ENCODE results near the gene RMP24.
A peak's percentile ranks its signal among the peaks of the same experiment; 100 is the strongest.

The RMP24 gene

DNA sequence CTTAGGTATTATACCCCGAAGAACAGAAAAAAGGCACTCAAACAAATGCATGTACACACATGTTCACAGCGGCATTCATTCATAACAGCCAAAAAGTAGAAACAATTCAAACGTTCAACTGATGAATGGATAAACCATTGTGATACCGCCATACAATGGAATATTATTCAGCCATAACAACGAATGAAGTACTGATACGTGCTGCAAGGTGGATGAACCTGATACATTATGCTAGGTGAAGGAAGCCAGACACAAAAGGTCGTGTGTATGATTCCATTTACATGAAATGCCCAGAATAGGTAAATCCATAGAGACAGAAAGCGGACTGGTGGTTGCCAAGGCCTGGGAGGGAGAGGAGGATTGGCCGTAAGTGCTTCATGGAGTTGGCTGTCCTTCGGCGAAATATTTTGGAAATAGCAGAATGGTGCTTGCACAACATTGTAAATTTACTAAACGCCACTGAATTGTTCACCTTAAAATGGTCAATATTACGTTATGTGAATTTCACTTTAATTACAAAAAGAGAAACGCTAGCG, 750 bp upstream of the RMP24 start (continued):
- TF ChIP-seq FOXM1 (CRISPR knock-in tag; IDR thresholded peaks at IDR 0.05) (no peak), CREB1 (IDR thresholded peaks at IDR 0.05) (no peak), CREB1 (CRISPR knock-in tag; IDR thresholded peaks at IDR 0.05) (no peak; the same call in 1 of the 2 replicates), E2F2 (CRISPR knock-in tag; IDR thresholded peaks at IDR 0.05; ENCODE audit: borderline replicate concordance) (no peak; the same call in 1 of the 2 replicates), MTF1 (CRISPR knock-in tag; IDR thresholded peaks at IDR 0.05) (no peak), NKX3-1 (CRISPR knock-in tag; IDR thresholded peaks at IDR 0.05) (no peak), ARID3A (IDR thresholded peaks at IDR 0.05; ENCODE audit: low read depth, low read length) (no peak), ZNF674 (CRISPR knock-in tag; IDR thresholded peaks at IDR 0.05; ENCODE audit: low read depth) (0 out of 2 replicates have a peak, but pooled peaks have one; percentile 42), ZNF343 (CRISPR knock-in tag; IDR thresholded peaks at IDR 0.05) (no peak), SSRP1 (CRISPR knock-in tag; IDR thresholded peaks at IDR 0.05) (no peak), ZSCAN25 (CRISPR knock-in tag; IDR thresholded peaks at IDR 0.05) (no peak)
- TF ChIP-seq, protein P1, sequence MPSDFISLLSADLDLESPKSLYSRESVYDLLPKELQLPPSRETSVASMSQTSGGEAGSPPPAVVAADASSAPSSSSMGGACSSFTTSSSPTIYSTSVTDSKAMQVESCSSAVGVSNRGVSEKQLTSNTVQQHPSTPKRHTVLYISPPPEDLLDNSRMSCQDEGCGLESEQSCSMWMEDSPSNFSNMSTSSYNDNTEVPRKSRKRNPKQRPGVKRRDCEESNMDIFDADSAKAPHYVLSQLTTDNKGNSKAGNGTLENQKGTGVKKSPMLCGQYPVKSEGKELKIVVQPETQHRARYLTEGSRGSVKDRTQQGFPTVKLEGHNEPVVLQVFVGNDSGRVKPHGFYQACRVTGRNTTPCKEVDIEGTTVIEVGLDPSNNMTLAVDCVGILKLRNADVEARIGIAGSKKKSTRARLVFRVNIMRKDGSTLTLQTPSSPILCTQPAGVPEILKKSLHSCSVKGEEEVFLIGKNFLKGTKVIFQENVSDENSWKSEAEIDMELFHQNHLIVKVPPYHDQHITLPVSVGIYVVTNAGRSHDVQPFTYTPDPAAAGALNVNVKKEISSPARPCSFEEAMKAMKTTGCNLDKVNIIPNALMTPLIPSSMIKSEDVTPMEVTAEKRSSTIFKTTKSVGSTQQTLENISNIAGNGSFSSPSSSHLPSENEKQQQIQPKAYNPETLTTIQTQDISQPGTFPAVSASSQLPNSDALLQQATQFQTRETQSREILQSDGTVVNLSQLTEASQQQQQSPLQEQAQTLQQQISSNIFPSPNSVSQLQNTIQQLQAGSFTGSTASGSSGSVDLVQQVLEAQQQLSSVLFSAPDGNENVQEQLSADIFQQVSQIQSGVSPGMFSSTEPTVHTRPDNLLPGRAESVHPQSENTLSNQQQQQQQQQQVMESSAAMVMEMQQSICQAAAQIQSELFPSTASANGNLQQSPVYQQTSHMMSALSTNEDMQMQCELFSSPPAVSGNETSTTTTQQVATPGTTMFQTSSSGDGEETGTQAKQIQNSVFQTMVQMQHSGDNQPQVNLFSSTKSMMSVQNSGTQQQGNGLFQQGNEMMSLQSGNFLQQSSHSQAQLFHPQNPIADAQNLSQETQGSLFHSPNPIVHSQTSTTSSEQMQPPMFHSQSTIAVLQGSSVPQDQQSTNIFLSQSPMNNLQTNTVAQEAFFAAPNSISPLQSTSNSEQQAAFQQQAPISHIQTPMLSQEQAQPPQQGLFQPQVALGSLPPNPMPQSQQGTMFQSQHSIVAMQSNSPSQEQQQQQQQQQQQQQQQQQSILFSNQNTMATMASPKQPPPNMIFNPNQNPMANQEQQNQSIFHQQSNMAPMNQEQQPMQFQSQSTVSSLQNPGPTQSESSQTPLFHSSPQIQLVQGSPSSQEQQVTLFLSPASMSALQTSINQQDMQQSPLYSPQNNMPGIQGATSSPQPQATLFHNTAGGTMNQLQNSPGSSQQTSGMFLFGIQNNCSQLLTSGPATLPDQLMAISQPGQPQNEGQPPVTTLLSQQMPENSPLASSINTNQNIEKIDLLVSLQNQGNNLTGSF (CRISPR knock-in tag; IDR thresholded peaks at IDR 0.05), result no peak
